A673 (cell line): ENCODE measurements around the gene METTL22. TPM values are rescaled to one million over a fixed set of nuclear protein-coding genes. Genes with fewer than 3 reads are reported as not detected.
A peak's percentile ranks its signal among the peaks of the same experiment; 100 is the strongest.
"Not testable (repeated sequence)": the region's sequence is repeated elsewhere in the genome, so short reads cannot be mapped to it uniquely, and the experiment has no call there.

Experiments used
- BruUV-seq: library from RNA; stranded (reverse); fragments of 400-500 nt; replicated peaks from 2 replicates; lab custom pipeline; 2021; lab: Mats Ljungman, UMichigan
- CTCF ChIA-PET: fragments of 300-600 bp; sonication (Branson Sonifier 250); formaldehyde crosslinking; loops from one replicate; lab custom pipeline; 2022; ENCODE audit warnings: antibody characterized with exemption; lab: Charles Lee
- POLR2A ChIA-PET: fragments of 300-600 bp; sonication (Branson Sonifier 250); formaldehyde crosslinking; loops from one replicate; lab custom pipeline; 2022; ENCODE audit warnings: antibody characterized with exemption; ENCODE audit not compliant: low non-redundant PET; lab: Charles Lee
- DNase-seq: peaks from one replicate; pipeline ENCODE4 v3.0.0-alpha.2; 2015; ENCODE audit warnings: low spot score
- H3K27ac ChIP-seq: fragments of 200-600 bp; sonication (generic); 2 replicates; pipeline ENCODE4 v1.5.1; 2016; ENCODE audit warnings: mixed run types, low read depth, mild to moderate bottlenecking, mixed read lengths, antibody characterized with exemption, low read length; ENCODE audit not compliant: poor library complexity, severe bottlenecking
- H3K27me3 ChIP-seq: fragments of 200-600 bp; sonication (generic); replicated peaks from 2 replicates; pipeline ENCODE4 v1.6.1; 2017; ENCODE audit warnings: mixed run types, low read depth, mild to moderate bottlenecking, mixed read lengths, antibody characterized with exemption, low read length; ENCODE audit not compliant: insufficient read depth, poor library complexity
- H3K36me3 ChIP-seq: fragments of 200-600 bp; sonication (generic); 2 replicates; pipeline ENCODE4 v1.6.1; 2016; ENCODE audit warnings: mixed run types, mild to moderate bottlenecking, mixed read lengths, antibody characterized with exemption, low read length; ENCODE audit not compliant: insufficient read depth, poor library complexity, severe bottlenecking
- H3K4me1 ChIP-seq: fragments of 200-600 bp; sonication (generic); 2 replicates; pipeline ENCODE4 v1.6.1; 2017; ENCODE audit warnings: mixed run types, mild to moderate bottlenecking, mixed read lengths, antibody characterized with exemption, low read length; ENCODE audit not compliant: insufficient read depth, poor library complexity, severe bottlenecking
- H3K4me3 ChIP-seq: fragments of 200-600 bp; sonication (generic); 2 replicates; pipeline ENCODE4 v1.5.1; 2016; ENCODE audit warnings: low read depth, mixed run types, mild to moderate bottlenecking, mixed read lengths, low read length; ENCODE audit not compliant: poor library complexity, severe bottlenecking
- H3K9me3 ChIP-seq: fragments of 200-600 bp; sonication (generic); 2 replicates; pipeline ENCODE4 v1.6.1; 2016; ENCODE audit warnings: mixed run types, low read depth, mild to moderate bottlenecking, mixed read lengths, antibody characterized with exemption, low read length; ENCODE audit not compliant: poor library complexity, severe bottlenecking
- CTCF ChIP-seq: fragments of 300-800, 200-600 bp; sonication (generic); conservative IDR thresholded peaks from 2 replicates; pipeline ENCODE4 v1.5.1; 2017; ENCODE audit warnings: low read depth, mild to moderate bottlenecking, antibody characterized with exemption, low read length, moderate library complexity, mixed read lengths
- EZH2 ChIP-seq: fragments of 200-600 bp; sonication (generic); IDR thresholded peaks from 2 replicates; pipeline ENCODE4 v1.6.1; 2017; ENCODE audit warnings: borderline replicate concordance, low read depth, mild to moderate bottlenecking, mixed read lengths, antibody characterized with exemption, low read length; ENCODE audit not compliant: poor library complexity, severe bottlenecking
- intact Hi-C: fragments of 100-400 bp; cut with micrococcal nuclease; formaldehyde crosslinking; loops from one replicate; pipeline ENCODE4 v1.10.0; 2022; ENCODE audit not compliant: unreplicated experiment
- total RNA-seq: library from RNA; stranded (reverse); gene quantifications from 2 replicates; pipeline ENCODE4 v1.2.3, GENCODE V29; 2021

METTL22 gene
- total RNA-seq, 1 experiment from 2014 or later = 91.2 TPM

GRCh38 chr16:8649829-8650554 lies 28.5 kb downstream of the METTL22 start:
- Histone ChIP-seq H3K27ac (no peak overlapping the region), H3K9me3 (no peaks in the 10 kb centered on the region), H3K36me3 (peaks cover 41% of the 10 kb centered on the region), H3K4me3 (no peak overlapping the region), H3K27me3 (no peaks in the 10 kb centered on the region), H3K4me1 (no peaks in the 10 kb centered on the region)
- intact Hi-C loops = no loop called here
- BruUV-seq = TSS peak; percentile 2
- DNase-seq = no peak
- TF ChIP-seq CTCF (no peak), EZH2 (no peak)
- ChIA-PET CTCF (no interaction called here), POLR2A (no interaction called here)

GRCh38 chr16:8651958-8652357 lies 30.5 kb downstream of the METTL22 start:
- intact Hi-C loops, H3K4me3 ChIP-seq, H3K27ac ChIP-seq, H3K27me3 ChIP-seq, BruUV-seq, H3K4me1 ChIP-seq, H3K9me3 ChIP-seq: not testable (repeated sequence)
- TF ChIP-seq CTCF = peak; percentile 43
- peak; percentile 51 for DNase-seq
- POLR2A ChIA-PET = interaction anchor here (0.6 to 0.7 kb wide), 2 partner anchors 1594 to 1856 kb away, joined by 3 to 17 read pairs; no protein-coding TSS in a partner anchor
- peaks cover 21% of the 10 kb centered on the region for H3K36me3 ChIP-seq
- CTCF ChIA-PET = interaction anchor here (0.6 kb wide), 1 partner anchor 43 kb away, joined by 17 read pairs; no protein-coding TSS in a partner anchor

GRCh38 chr16:8655184-8655717 lies 33.8 kb downstream of the METTL22 start:
- POLR2A ChIA-PET = no interaction called here
- Histone ChIP-seq H3K27ac (peak overlapping the region; percentile 37), H3K27me3 (no peaks in the 10 kb centered on the region), H3K9me3 (no peaks in the 10 kb centered on the region), H3K4me1 (peaks cover 4% of the 10 kb centered on the region), H3K36me3 (no peaks in the 10 kb centered on the region), H3K4me3 (no peak overlapping the region)
- CTCF ChIA-PET = interaction anchor here (0.6 kb wide), 1 partner anchor 436 kb away, joined by 5 read pairs; the partner anchor contains the start of gene HAPSTR1
- no TSS peak for BruUV-seq
- TF ChIP-seq CTCF (peak; percentile 71), EZH2 (no peak)
- intact Hi-C loops = loop anchor here (2.0 kb wide), 1 partner anchor 82 kb away; no protein-coding TSS in a partner anchor
- DNase-seq = peak; percentile 61
